ENCODE data around the gene RSAD2.

RSAD2 gene

GRCh38 chr2:6908291-6908690 lies 30.7 kb downstream of the RSAD2 start:
- no peak for DNase-seq

GRCh38 chr2:6909431-6910385 lies 32.1 kb downstream of the RSAD2 start:
- DNase-seq = no peak

GRCh38 chr2:6911721-6912120 lies 34.1 kb downstream of the RSAD2 start:
- no peak for DNase-seq

- DNase-seq = no peak
Measured at GRCh38 chr2:6913415-6914157, 36.0 kb downstream of the RSAD2 start.

GRCh38 chr2:6914828-6915227 lies 37.3 kb downstream of the RSAD2 start:
- peak; percentile 57 for DNase-seq

GRCh38 chr2:6915399-6915798 lies 37.8 kb downstream of the RSAD2 start:
- no peak for DNase-seq

- DNase-seq = no peak
Measured at GRCh38 chr2:6916224-6916623, 38.6 kb downstream of the RSAD2 start.

- DNase-seq = no peak
Measured at GRCh38 chr2:6916736-6917070, 39.1 kb downstream of the RSAD2 start.

GRCh38 chr2:6917071-6917760 lies 39.6 kb downstream of the RSAD2 start, which contains the start of gene RNF144A:
Gene RNF144A, plus strand, starts transcription at chr2:6917412. Its CDS starts 79,515 bp downstream, at chr2:6996927.
- DNase-seq = peak; percentile 88

GRCh38 chr2:6917761-6918421 lies 40.3 kb downstream of the RSAD2 start:
- DNase-seq = peak; percentile 81

- DNase-seq = no peak
Measured at GRCh38 chr2:6919901-6920742, 42.5 kb downstream of the RSAD2 start.

- no peak for DNase-seq
Measured at GRCh38 chr2:6920743-6921064, 43.1 kb downstream of the RSAD2 start.

GRCh38 chr2:6921321-6921922 lies 43.8 kb downstream of the RSAD2 start:
- no peak for DNase-seq

- DNase-seq = peak; percentile 29
Measured at GRCh38 chr2:6922201-6922656, 44.7 kb downstream of the RSAD2 start.

GRCh38 chr2:6923319-6923718 lies 45.7 kb downstream of the RSAD2 start:
- no peak for DNase-seq

- DNase-seq = no peak
Measured at GRCh38 chr2:6924101-6924923, 46.7 kb downstream of the RSAD2 start.

GRCh38 chr2:6924924-6925409 lies 47.4 kb downstream of the RSAD2 start:
- DNase-seq = no peak

- no peak for DNase-seq
Measured at GRCh38 chr2:6926071-6926732, 48.6 kb downstream of the RSAD2 start.

- no peak for DNase-seq
Measured at GRCh38 chr2:6927186-6927585, 49.6 kb downstream of the RSAD2 start.

- no peak for DNase-seq
Measured at GRCh38 chr2:6927753-6928152, 50.2 kb downstream of the RSAD2 start.
